NK-92 (cell line): ENCODE results near the gene OR52A1.

ENCODE experiments used
- DNase-seq: peaks from one replicate; lab custom pipeline; 2025; ENCODE audit not compliant: unreplicated experiment; lab: John Stamatoyannopoulos, UW

Gene OR52A1

GRCh38 chr11:5136261-5136660 is 18.3 kb downstream of the OR52A1 start:
- no peak for DNase-seq

- DNase-seq, result no peak
Measured at GRCh38 chr11:5131584-5132335, 22.8 kb downstream of the OR52A1 start.

GRCh38 chr11:5129457-5129877 is 25.1 kb downstream of the OR52A1 start:
- DNase-seq, result no peak

- DNase-seq, result no peak
Measured at GRCh38 chr11:5124891-5125620, 29.5 kb downstream of the OR52A1 start.

- DNase-seq, result no peak
Measured at GRCh38 chr11:5123802-5124521, 30.6 kb downstream of the OR52A1 start.

GRCh38 chr11:5118893-5119292 is 35.7 kb downstream of the OR52A1 start:
- no peak for DNase-seq

- no peak for DNase-seq
Measured at GRCh38 chr11:5117588-5117987, 37.0 kb downstream of the OR52A1 start.

GRCh38 chr11:5115339-5115738 is 39.2 kb downstream of the OR52A1 start:
- no peak for DNase-seq

GRCh38 chr11:5107285-5107684 is 47.3 kb downstream of the OR52A1 start:
- DNase-seq, result no peak

GRCh38 chr11:5103066-5103465 is 51.5 kb downstream of the OR52A1 start:
- no peak for DNase-seq

GRCh38 chr11:5102246-5102645 is 52.3 kb downstream of the OR52A1 start:
- no peak for DNase-seq

- DNase-seq, result no peak
Measured at GRCh38 chr11:5096011-5096410, 58.5 kb downstream of the OR52A1 start.
